CD4-positive, alpha-beta T cell treated with Interleukin-12 subunit alpha and Interleukin-12 subunit beta, for 1 hour (primary cell): ENCODE measurements around the gene BTBD19.
"Not testable (repeated sequence)": the region's sequence is repeated elsewhere in the genome, so short reads cannot be mapped to it uniquely, and the experiment has no call there.

Experiments
- DNase-seq: peaks from one replicate; pipeline ENCODE4 v3.0.0-alpha.2; 2020

BTBD19 gene

GRCh38 chr1:44810101-44810761, 1.9 kb downstream of the BTBD19 start:
- DNase-seq, result peak; percentile 59

DNA sequence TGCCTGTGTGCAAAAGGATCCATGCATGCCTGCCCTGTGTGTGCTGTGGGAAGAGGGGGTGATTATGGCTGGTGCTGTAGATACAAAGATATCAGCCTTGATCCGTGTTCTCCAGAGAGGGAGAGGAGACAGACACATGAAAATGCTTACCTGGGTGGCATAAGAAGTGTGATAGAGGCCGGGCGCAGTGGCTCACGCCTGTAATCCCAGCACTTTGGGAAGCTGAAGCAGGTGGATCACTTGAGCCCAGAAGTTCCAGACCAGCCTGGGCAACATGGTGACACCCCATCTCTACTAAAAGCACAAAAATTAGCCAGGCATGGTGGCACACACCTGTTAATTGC, 2.4 kb downstream of the BTBD19 start:
- DNase-seq, result not testable (repeated sequence)

- no peak for DNase-seq
These were observed 2.9 kb downstream of the BTBD19 start for GRCh38 chr1:44811234-44811633.

- no peak for DNase-seq
These were observed 4.7 kb downstream of the BTBD19 start for GRCh38 chr1:44812822-44813543.

- not testable (repeated sequence) for DNase-seq
These were observed 7.6 kb downstream of the BTBD19 start for GRCh38 chr1:44815926-44816325.

DNA sequence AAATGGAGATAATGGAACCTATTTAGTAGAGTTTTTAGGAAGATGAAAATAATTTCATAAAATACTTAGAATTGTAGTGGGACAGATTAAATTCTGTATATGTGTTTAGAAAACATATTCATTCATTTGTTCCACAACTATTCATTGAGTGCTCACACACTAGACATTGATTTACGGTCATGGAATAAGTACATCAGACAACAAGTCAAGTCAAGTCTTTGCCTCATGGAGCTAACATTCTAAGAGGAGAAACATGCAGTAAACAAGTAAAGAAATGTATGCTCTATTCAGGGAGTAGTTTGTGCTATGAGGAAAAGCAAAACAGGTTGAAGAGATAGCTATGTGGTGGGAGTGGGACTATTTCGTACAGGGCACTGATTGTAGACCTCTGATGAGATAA, 9.0 kb downstream of the BTBD19 start:
- no peak for DNase-seq

DNA sequence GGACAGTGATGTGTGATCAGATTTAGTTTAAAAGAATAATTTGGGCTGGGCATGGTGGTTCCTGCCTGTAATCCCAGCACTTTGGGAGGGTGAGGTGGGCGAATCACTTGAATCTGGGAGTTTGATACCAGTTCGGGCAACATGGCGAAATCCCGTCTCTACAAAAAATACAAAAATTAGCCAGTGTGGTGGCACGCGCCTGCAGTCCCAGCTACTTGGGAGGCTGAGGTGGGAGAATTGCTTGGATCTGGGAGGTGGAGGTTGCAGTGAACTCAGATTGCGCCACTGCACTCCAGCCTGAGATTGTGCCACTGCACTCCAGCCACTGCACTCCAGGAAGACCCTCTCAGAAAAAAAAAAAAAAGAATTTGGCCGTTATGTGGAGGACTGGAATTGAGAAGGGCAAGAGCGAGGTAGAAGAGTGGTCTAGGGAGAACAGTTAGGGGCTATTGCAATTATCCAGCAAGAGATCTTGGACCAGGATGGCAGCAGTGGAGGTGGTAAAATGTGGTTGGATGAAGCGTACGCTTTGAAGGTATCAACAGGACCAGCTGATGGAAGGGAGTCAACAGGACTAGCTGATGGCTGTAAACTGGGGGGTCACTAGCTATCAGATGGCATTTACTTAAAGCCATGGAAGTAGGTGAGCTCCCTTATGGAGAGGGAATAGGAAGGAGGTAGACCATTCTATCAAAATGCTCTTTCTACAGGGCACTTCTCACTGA, 9.6 kb downstream of the BTBD19 start:
- no peak for DNase-seq

GRCh38 chr1:44819196-44819607, 10.9 kb downstream of the BTBD19 start:
- no peak for DNase-seq

DNA sequence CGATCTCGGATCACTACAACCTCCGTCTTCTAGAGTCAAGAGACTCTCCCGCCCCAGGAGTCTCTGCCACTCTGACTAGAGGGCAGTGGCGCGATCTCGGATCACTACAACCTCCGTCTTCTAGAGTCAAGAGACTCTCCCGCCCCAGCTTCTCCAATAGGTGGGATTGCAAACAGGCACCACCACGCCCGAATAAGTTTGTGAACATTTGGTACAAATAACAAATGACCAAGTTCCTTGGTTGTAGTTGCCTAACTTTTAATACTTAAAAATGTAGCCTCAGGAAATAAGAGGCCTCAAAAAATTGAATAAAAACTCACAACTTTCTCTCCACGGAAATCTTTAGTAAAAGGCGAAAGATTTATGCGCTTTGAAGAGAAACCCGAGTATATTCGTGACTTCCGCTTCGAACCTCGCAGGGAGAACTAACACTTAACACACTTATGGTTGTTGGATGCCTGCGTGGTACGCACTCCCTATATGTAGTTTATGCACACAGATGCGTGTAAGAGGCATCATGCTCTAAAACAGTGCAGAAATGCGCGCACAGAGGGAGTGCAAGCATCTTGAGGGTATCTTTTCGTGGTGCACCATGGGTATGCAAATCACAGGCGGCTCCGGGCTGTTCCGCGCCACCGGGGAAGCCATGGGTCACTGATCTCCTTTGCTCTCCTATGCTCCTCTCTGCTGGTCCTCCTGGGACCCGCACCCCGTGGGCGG, 11.4 kb downstream of the BTBD19 start:
- DNase-seq, result peak; percentile 87

DNA sequence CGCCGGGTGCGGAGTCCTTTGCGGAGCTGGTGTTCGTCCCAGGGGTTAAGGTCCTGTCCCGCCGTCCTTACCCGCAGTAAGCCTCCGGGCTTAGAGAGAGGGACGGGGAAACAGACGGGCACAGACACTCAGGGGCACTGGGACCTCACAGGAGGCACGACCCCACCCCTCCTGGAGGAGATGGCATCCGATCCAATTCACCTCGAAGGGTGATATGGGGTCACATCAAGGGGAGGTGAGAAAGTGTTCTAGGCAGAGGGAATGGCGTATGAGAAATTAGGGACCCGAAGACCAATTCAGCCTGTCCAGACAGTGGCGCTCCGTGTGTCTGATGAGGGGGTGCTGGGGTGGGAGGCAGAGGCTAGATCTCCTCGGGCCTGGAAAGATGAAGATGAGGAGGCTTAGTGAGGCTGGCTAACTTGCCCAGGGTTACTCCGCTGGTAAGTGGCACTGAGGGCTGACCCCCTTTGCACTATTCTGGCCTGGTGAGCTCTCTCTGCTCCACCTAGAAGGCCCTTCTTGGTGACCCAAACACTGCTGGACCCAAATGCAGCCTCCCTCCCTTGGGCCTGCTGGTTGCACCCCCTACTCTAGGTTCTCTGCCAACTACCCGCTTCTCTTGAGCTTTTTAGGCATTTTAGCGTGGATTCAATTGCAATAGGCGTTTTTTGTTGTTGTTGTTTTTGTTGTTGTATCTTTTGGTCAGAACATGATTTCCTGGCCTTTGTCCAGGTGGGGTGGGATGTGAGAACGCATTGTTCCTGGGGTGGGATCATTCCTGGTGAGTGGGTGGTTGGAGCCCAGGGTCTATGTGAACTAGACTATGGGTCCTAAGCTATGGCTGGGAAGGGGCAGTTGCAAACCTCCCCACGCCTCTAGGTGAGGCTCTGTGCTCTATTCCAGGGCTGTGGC, 12.3 kb downstream of the BTBD19 start:
- DNase-seq, result no peak

- DNase-seq, result no peak
These were observed 13.0 kb downstream of the BTBD19 start for GRCh38 chr1:44821240-44821715.

DNA sequence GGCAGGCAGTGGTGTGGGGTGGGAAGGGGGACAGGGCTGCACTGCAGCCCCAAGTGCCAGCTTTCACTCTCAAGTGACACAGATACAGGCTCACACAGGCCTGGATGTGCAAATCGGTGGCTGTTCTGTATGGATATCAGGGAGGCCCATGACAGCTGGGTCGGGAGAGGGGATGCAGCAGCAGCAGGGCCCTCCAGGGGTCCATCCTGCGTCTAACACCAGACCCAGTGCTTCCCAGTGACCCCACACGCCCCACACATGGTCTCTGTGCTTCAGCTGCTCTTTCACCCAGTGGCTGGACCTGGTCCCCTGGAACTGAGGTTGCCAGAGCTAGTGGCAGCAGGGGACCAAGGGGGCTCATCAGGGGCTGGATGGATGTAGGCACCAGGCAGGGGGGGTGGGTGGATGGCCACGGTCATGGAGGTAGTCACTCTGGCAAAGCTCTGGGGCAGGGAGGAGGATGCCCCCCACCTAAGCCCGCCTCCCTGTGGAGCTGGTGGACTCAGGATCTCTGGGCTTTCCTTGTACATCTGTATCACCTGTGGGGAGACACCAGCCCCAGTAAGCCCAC, 13.9 kb downstream of the BTBD19 start:
- DNase-seq, result no peak

GRCh38 chr1:44822981-44823451, 14.7 kb downstream of the BTBD19 start:
- DNase-seq, result no peak

DNA sequence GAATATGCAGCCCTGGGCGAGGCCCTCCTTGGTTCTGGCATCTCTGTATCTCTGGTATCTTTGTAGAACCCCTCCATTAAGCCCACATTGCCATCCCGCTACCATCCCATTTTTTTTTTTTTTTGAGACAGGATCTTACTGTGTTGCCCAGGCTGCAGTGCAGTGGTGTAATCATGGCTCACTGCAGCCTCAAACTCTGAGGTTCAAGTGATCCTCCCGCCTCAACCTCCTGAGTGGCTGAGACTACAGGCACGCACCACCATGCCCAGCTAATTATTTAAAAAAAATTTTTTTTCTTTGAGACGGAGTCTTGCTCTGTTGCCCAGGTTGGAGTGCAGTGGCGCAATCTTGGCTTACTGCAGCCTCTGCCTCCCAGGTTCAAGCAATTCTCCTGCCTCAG, 16.1 kb downstream of the BTBD19 start:
- not testable (repeated sequence) for DNase-seq

DNA sequence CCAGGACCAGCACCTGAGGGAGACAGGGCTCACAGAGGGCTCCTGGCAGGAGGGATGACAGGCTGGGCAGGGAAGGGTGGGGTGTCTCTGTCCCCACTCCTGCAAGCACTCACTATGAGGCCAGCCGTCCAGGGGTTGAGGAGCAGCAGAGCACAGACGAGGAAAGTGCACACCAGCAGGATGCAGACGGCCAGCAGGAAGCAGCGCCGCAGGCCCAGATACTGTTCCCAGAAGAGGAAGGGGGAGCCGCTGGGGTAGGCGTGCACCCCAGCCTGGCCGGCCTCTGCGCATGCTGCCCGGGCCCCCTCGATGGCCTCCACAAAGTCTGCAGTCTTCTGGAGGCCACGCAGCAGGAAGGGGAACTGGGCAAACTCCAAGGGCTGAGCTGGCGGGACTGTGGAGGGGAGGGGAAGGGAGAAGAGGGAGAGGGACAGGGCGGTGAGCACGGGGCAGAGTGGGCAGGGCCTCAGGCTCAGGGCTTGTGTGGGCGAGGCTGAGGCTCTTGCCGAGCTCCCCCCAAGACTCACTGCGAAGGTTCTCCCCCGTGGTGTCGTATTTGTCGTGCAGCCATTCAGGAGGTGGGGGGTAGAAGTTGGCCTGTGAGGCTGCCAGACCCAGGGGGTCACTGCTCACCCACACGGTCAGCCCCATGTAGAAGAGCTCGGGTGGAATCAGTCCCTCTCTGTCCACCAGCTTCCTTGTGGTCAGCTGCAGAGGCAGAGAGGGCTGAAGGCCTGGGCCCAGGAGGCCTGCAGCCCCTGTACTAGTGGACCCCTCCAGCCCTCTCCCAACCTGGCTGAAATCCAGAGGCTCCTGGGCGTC, 18.3 kb downstream of the BTBD19 start:
- no peak for DNase-seq

GRCh38 chr1:44827197-44828002, 19.1 kb downstream of the BTBD19 start:
- no peak for DNase-seq

- no peak for DNase-seq
These were observed 19.8 kb downstream of the BTBD19 start for GRCh38 chr1:44828003-44828651.

DNA sequence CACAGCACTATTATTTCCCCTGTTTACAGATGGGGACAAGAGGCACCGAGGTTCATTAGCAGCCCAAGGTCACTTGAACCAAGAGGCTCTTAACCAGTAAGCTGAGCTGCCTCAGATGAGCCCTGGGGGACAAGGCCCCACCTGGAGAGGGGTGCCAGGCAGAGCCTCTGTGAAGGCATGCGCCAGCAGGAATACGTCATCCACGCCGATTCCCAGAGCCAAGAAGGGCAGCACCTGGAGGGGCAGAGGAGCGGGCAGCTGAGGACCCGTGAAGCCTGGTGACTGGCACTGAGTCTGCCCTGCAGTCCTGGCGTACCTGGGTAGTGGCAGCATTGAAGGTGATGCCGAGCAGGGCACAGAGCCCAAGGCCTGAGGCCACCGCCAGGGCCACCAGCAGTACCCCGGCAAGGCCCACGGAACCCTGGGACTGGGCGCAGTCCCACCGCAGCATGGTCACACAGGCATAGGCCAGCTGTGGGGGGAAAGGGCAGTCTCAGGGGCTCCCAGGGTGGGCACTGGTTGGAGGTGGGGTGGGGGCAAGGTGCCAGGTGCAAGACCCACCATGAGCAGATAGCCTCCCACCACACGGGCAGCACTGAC, 20.6 kb downstream of the BTBD19 start:
- DNase-seq, result no peak
